Astrocyte of the spinal cord (primary cell): ENCODE measurements around the gene KRT71.

ENCODE experiments used
- DNase-seq: peaks from one replicate; pipeline ENCODE4 v3.0.0; 2011; ENCODE audit warnings: low read depth, low spot score
- H3K4me3 ChIP-seq: 2 replicates; pipeline ENCODE4 v1.5.1; 2011; ENCODE audit warnings: low read depth, mild to moderate bottlenecking, low read length, moderate library complexity
- CTCF ChIP-seq: IDR thresholded peaks from 2 replicates; pipeline ENCODE4 v1.5.1; 2012; ENCODE audit warnings: low read depth, mild to moderate bottlenecking, low read length, inconsistent platforms
- in situ Hi-C: cut with HindIII; loops from 2 replicates; pipeline ENCODE4 v1.10.0; 2017; ENCODE audit warnings: low sequenced_read_pairs

KRT71 gene

GRCh38 chr12:52532636-52533035 is 20.3 kb downstream of the KRT71 start:
- no peak for DNase-seq
- H3K4me3 ChIP-seq = no peak overlapping the region
- TF ChIP-seq CTCF = no peak
- in situ Hi-C loops = no loop called here

GRCh38 chr12:52531566-52532300 is 21.2 kb downstream of the KRT71 start:
- DNase-seq = no peak
- TF ChIP-seq CTCF = no peak
- in situ Hi-C loops = no loop called here
- H3K4me3 ChIP-seq = no peak overlapping the region

- TF ChIP-seq CTCF = no peak
- no peak overlapping the region for H3K4me3 ChIP-seq
- no peak for DNase-seq
- in situ Hi-C loops = no loop called here
Measured at GRCh38 chr12:52530905-52531304, 22.0 kb downstream of the KRT71 start.

GRCh38 chr12:52530366-52530765 is 22.6 kb downstream of the KRT71 start:
- in situ Hi-C loops = no loop called here
- H3K4me3 ChIP-seq = no peak overlapping the region
- TF ChIP-seq CTCF = no peak
- no peak for DNase-seq

GRCh38 chr12:52529846-52530245 is 23.1 kb downstream of the KRT71 start:
- DNase-seq = no peak
- H3K4me3 ChIP-seq = no peak overlapping the region
- in situ Hi-C loops = no loop called here
- no peak for TF ChIP-seq CTCF

- no peak for DNase-seq
- in situ Hi-C loops = no loop called here
- no peak for TF ChIP-seq CTCF
- no peak overlapping the region for H3K4me3 ChIP-seq
Measured at GRCh38 chr12:52529417-52529816, 23.5 kb downstream of the KRT71 start.
